Measurements from ENCODE around the gene CCR5AS.
"Not testable (repeated sequence)": the region's sequence is repeated elsewhere in the genome, so short reads cannot be mapped to it uniquely, and the experiment has no call there.

Gene CCR5AS

GRCh38 chr3:46353090-46353489, 53.8 kb downstream of the CCR5AS start:
- no peak for DNase-seq

- no peak for DNase-seq
Measured at GRCh38 chr3:46351646-46352045, 55.2 kb downstream of the CCR5AS start.

- DNase-seq: no peak
Measured at GRCh38 chr3:46350262-46350565, 56.7 kb downstream of the CCR5AS start.

GRCh38 chr3:46349484-46350261, 57.2 kb downstream of the CCR5AS start:
- no peak for DNase-seq

GRCh38 chr3:46348823-46349482, 57.9 kb downstream of the CCR5AS start:
- DNase-seq: no peak

GRCh38 chr3:46344476-46344875, 62.4 kb downstream of the CCR5AS start:
- no peak for DNase-seq

GRCh38 chr3:46338840-46339239, 68.0 kb downstream of the CCR5AS start:
- no peak for DNase-seq

GRCh38 chr3:46337911-46338310, 69.0 kb downstream of the CCR5AS start:
- no peak for DNase-seq

GRCh38 chr3:46335541-46335940, 71.3 kb downstream of the CCR5AS start:
- no peak for DNase-seq

GRCh38 chr3:46334741-46335478, 72.0 kb downstream of the CCR5AS start:
- DNase-seq: no peak

- not testable (repeated sequence) for DNase-seq
Measured at GRCh38 chr3:46330676-46331075, 76.2 kb downstream of the CCR5AS start.

- no peak for DNase-seq
Measured at GRCh38 chr3:46325645-46326300, 81.1 kb downstream of the CCR5AS start.

- DNase-seq: no peak
Measured at GRCh38 chr3:46324036-46324435, 82.8 kb downstream of the CCR5AS start.

- DNase-seq: no peak
Measured at GRCh38 chr3:46321461-46322104, 85.3 kb downstream of the CCR5AS start.

- no peak for DNase-seq
Measured at GRCh38 chr3:46318207-46318927, 88.5 kb downstream of the CCR5AS start.

- no peak for DNase-seq
Measured at GRCh38 chr3:46316206-46316605, 90.7 kb downstream of the CCR5AS start.

- no peak for DNase-seq
Measured at GRCh38 chr3:46314517-46314916, 92.3 kb downstream of the CCR5AS start.

All from NCI-H1417 (cell line).